Measurements from ENCODE around the gene PNLDC1. TPM values are rescaled to one million over a fixed set of nuclear protein-coding genes. Genes with fewer than 3 reads are reported as not detected.

Gene PNLDC1
- total and polyA plus RNA-seq, 9 of the 15 experiments (the other 6 are each of a cell fraction or from before 2014, with no cell fraction given), result 0.12 TPM; not detected in 8

- no peak for TF ChIP-seq HNRNPH1 (optimal IDR thresholded peaks at IDR 0.05; ENCODE audit: low read depth, low read length)
- no peak for TF ChIP-seq ELK1 (CRISPR knock-in tag; IDR thresholded peaks at IDR 0.05)
- TF ChIP-seq TAF9B (IDR thresholded peaks at IDR 0.05; ENCODE audit: partially characterized antibody), result no peak
Measured at GRCh38 chr6:159833556-159833955, 33.5 kb downstream of the PNLDC1 start (continued).

DNA sequence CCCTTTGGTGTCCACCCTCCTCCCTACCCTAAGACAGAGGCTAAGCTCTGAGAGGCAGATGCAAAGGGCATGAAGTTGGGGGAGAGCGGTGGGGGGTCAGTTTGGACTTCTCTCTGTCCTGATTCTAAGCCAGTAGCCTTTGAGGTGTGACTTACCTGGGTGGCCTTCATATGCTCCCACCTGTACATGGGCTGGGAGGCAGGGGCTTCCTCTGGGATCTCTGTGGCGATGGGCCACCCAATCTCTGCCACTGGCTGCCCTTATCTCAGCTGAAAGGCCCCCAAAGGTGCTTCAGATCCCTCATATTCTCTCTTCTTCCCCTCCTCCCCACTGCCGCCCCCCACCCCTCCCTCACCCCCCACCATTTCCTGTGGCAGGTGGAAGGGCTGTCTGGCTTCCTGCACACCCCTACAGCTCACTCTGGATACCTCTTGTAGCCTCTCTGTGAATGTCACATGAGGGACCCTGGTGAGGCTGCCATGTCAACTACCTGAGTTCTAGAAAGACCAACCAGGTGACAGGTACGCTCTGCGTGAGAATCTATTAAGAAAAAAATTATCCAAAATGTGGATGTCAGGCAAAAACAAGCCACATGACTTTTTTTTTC, 34.0 kb downstream of the PNLDC1 start:
- peaks cover 58 to 59% of the 10 kb centered on the region in 2 experiments for H3K27me3 ChIP-seq (ENCODE audit: control insufficient read depth in 2 of 2, insufficient read depth in 2 of 2, low read length in 2 of 2)
- no peak overlapping the region for H3K9ac ChIP-seq (ENCODE audit: insufficient read depth in 1 of 2, low read depth in 2 of 2, low read length in 2 of 2)
- no peak overlapping the region for H2AFZ ChIP-seq (ENCODE audit: low read depth, low read length)
- H3K4me1 ChIP-seq (replicated peaks in 1 of 2; ENCODE audit: control insufficient read depth in 2 of 2, insufficient read depth in 2 of 2, low read length in 2 of 2), result peaks cover 0 to 12% of the 10 kb centered on the region in 2 experiments; a peak in 2 of 5 replicates
- no peak overlapping the region for H3K4me2 ChIP-seq (ENCODE audit: insufficient read depth, low read length)
- no peak overlapping the region for H3K27ac ChIP-seq (ENCODE audit: extremely low read depth, low read depth, low read length)
- TF ChIP-seq ZNF282 (CRISPR knock-in tag; IDR thresholded peaks at IDR 0.05) (no peak), RBFOX2 (IDR thresholded peaks at IDR 0.05; ENCODE audit: low read depth, low read length) (no peak), RBBP5 (IDR thresholded peaks at IDR 0.05; ENCODE audit: borderline replicate concordance, insufficient read depth, low read length, poor library complexity, severe bottlenecking) (no peak)
- DNase-seq (ENCODE audit: extremely low read depth in 1 of 4, low spot score in 3 of 4) (no peak), FAIRE-seq (no peak), ATAC-seq (no peak)
- intact Hi-C loops (cut with micrococcal nuclease), result no loop called here
- no peaks in the 10 kb centered on the region for H3K79me2 ChIP-seq (ENCODE audit: control insufficient read depth, insufficient read depth, low read length)
- BruUV-seq (replicated peaks), result no TSS peak
- H3K9me3 ChIP-seq (replicated peaks; ENCODE audit: control insufficient read depth, insufficient read depth, low read depth, low read length), result no peaks in the 10 kb centered on the region
- no peaks in the 10 kb centered on the region for H3K36me3 ChIP-seq (ENCODE audit: control insufficient read depth, insufficient read depth, low read length)
- no peak overlapping the region for H3K4me3 ChIP-seq
- ChIA-PET POLR2A (interaction anchor here (0.5 to 1.1 kb wide), 4 partner anchors 13 to 141 kb away, joined by 3 read pairs; partner anchors contain the start of gene SOD2), CTCF (ENCODE audit: low intra/inter-chr PET ratio) (no interaction called here)
- 2% methylated on average over 4 of the region's 5 CpGs for WGBS (ENCODE audit: insufficient coverage, low coverage, missing lambda C conversion rate)
- in situ Hi-C loops (cut with MboI), result no loop called here
- H3K9me1 ChIP-seq (ENCODE audit: control insufficient read depth, insufficient read depth, low read length), result no peaks in the 10 kb centered on the region
- peaks cover 3% of the 10 kb centered on the region; the same call in 1 of the 2 replicates for H4K20me1 ChIP-seq (replicated peaks; ENCODE audit: control insufficient read depth, insufficient read depth, low read length)
